Measurements from ENCODE around the gene EBF3.

EBF3 gene

GRCh38 chr10:129959544-129960480 lies 4.3 kb downstream of the EBF3 start:
- in situ Hi-C loops (cut with MboI; ENCODE audit: low sequenced_read_pairs), result no loop called here

DNA sequence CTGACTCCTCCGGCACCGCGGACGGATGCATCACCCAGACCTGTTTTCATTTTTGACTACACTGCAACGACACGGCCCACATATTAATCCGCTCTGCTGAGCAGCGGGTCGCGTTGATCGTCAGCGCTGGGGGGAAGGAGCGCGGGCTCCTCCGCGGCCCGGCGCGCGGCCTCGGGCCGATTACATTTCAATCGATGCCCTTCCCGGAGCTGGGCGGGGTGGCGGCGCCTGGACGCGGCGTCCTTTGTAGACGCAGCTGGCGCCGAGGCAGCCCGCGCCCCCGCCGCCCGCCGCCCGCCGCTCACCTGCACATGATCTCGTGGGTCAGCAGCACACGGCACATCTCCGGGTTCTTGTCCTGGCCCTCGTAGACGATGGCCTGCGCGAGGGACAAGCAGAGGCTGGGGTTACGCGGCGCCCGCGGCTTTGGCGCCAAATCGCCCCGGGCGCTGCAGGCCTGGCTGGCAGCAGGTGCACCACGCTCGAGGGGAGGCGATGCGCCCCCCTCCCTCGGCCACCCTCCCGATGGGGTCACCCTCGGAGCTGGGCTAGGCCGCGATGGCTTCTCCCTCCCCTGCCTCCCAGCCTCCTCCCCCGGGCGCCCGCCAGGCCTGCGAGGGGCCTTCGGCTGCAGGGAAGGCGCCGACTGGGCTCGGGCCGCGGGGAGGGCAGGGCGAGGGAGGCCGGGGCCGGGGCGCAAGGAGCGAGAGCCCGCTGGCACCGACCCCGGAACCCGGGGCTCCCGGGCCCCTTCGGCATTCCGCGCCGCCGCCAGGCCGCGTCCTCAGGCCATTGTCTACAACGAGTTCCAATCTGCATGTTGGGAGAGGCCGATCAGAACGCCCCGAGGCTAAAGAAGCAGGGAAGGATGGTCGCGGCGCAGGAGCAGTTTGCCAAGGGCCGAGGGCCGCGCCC lies 5.2 kb downstream of the EBF3 start:
- in situ Hi-C loops (cut with MboI; ENCODE audit: low sequenced_read_pairs), result no loop called here

DNA sequence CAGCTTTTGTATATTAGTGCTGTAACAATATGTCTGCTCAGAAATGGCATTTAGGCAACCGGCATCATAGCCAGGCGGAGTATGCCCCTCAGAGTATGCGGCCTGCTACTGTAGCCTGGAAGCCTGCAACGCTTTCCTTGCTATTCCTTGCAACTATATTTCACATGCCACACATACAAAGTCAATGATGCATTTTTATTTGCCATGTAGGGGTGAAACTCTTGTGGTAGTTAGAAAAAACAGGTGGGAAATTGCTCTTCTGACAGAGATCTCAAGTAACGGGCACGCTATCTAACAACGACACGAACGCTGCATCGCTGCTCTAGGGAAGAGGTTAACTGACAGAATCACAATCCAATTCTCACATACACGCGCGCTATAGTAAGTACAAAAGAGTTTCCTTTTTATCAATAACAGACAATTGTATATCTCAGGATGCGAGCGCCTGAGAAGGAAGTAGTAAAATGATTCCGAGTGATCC lies 5.9 kb downstream of the EBF3 start:
- in situ Hi-C loops (cut with MboI; ENCODE audit: low sequenced_read_pairs), result no loop called here

GRCh38 chr10:129956876-129957673 lies 7.0 kb downstream of the EBF3 start:
- in situ Hi-C loops (cut with MboI; ENCODE audit: low sequenced_read_pairs), result no loop called here

DNA sequence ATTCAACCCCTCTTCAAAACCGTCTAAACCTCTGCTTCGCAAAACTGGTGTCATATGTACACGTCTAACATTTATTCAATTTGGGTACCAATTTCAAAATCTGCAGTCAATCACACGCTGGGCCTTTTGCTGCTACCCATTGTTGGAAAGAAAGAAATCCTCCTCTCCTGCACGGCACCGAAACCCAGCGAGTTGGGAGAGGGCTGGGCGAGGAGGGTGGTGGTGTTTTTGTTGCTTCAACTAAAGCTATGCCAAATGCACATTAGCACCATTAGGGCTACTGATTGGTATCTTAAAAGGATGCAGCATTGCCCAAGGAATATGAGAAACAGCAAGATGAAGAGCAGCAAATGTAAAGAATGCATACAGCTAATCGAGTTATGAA lies 7.8 kb downstream of the EBF3 start:
- in situ Hi-C loops (cut with MboI; ENCODE audit: low sequenced_read_pairs), result no loop called here

DNA sequence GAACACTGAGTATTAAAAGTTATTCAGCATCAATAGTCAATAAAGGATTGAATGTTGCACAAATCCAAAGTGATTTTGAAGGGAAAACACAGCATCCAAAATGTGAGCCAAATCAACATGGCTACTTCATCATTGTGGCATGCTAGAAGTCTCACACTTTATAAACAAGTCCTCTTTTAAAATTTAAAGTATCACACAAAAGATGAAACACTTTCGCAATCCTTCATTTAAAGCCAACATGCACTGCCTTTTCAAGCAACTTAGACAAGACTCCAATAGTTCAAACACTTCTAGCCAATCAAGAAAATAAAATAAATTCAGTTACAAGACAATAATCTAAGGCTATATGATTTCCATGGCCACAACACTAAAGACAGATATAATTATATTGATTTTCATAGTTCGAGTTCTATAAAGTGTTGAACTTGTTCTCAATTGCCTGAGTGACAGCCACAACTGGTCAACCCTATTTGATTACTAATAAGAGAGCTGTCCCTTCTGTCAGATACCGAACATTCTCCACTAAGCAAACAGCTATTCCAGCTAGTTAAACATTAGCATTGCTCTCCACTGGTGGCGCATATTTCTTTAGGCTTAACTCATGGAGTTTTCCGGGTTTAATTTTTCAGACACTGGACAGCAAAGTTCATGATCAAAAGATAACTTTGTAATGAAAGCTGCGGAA lies 8.3 kb downstream of the EBF3 start:
- in situ Hi-C loops (cut with MboI; ENCODE audit: low sequenced_read_pairs), result no loop called here

DNA sequence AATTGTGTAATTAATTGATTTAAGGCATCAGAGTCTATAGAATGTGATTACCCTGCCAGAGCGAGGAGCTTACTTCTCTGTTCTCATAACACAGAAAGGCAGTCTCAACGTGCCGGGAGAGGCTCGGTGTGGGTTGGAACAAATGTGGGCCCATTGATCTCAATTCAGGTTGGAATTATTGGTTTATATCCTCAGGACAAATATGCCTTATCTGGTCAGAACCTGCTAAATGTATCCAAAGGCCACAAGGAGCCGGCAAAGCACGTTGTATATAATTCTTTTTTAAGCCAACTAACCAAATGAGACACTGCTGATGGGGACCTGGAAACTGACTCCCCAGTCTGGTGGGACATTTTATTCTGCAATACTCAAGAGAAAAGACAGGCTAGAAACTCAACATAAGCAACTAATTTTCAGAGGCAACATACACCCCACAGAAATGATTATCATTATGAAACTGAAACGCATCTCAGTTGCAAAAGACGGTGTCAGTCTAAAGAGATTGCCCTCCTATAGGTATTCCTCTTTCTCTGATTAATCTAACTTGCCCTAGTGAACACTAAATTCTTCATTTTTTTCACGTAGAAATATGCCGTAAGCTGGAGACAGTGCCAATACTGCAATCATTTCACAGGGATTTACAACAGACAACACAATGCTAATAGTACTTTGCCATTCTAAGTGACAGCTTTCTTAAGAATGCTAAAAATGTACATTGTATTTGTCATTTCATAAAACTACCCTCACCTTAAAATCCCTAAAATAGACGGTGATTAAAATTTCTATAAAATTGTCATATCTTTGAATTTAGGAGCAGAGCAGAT lies 9.4 kb downstream of the EBF3 start:
- in situ Hi-C loops (cut with MboI; ENCODE audit: low sequenced_read_pairs), result no loop called here

DNA sequence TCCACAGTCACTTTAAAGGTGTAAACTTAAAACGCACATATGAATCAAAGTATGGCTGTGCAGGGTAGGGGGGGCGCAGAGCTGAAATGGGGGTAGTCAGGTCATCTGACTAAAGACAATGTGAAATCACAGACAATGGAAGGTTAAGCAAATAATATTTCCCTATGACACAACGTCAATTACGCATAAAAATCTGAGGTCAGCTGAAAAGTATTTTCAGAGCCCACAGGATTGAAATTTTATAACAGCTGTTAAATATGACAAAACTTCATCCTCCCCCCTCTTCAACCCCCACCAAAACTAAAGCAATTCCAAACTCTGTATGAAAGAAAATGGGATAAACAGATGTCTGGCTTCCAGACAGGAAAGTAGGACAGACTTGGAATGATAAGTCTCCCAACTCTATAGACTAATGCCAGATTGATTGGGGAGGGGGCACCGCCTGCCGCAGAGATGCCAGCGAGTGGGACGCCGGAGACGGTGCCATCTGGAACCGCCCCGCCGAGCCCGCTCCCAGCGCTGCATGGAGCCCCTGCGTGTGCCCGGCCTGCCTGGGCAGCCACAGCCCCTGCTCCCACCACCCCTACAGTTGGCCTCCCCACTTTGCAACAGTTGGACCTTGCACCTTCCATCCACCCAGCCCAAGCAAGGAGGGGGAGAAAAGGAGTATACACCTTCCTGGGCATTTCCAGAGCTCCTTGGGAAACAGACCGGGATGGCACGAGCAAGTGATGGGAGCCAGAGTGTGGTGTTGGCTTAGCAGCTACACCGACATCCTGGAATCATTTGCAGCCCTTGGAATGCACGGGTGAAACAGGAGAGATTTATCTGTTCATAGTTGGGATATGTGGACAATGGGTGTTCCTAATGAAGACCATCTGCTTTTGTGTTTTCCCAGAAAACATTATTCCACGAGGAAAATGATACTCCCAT lies 10.7 kb downstream of the EBF3 start:
- in situ Hi-C loops (cut with MboI; ENCODE audit: low sequenced_read_pairs), result no loop called here

DNA sequence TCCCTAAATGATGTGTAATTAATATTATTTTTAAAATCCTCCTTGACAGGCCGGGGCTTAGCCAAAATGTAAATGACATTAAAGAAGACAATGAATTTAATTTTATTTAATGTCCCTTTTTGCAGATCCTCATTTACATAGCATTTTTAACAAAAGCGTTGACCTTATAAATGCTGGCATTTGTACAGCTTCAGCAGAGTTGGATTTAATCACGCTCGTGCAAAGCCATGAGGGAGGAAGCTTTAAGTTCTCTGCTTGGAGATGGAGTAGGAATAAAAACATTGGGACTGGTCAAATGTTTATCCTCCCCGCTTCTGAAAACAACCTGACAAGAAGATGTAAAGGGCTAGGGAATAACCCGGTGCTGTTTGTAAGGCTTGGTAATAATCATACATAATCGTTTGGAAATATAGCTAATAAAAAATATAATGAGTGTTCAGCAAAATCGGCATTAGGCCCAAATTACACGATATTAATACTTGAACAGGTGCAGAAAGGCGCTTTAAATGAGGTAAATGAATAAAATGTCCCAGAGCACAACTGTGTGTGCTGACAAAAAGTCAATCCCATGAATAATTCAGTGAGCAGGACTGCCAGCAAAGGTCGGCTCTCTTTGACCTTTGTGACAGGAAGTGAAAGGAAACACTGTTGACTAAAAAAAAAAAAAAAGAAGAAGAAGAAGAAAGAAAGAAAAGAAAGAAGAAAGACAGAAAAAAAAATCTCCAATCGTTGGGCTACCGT lies 11.5 kb downstream of the EBF3 start:
- in situ Hi-C loops (cut with MboI; ENCODE audit: low sequenced_read_pairs), result no loop called here

DNA sequence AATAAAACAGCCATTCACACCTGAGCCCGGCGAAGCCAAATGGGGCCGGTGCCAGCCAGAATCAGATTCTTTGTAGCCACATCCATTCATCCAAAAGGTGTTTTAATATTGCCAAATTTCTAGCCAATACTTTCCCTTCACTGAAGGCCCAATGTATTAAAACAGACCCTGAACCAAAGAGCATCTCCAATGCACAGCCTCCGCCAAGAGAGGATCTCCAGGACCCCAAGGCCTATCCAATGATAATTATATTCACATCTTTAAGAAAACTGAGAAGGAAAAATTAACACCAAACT lies 12.2 kb downstream of the EBF3 start:
- in situ Hi-C loops (cut with MboI; ENCODE audit: low sequenced_read_pairs), result no loop called here

GRCh38 chr10:129951101-129951969 lies 12.7 kb downstream of the EBF3 start:
- in situ Hi-C loops (cut with MboI; ENCODE audit: low sequenced_read_pairs), result no loop called here

DNA sequence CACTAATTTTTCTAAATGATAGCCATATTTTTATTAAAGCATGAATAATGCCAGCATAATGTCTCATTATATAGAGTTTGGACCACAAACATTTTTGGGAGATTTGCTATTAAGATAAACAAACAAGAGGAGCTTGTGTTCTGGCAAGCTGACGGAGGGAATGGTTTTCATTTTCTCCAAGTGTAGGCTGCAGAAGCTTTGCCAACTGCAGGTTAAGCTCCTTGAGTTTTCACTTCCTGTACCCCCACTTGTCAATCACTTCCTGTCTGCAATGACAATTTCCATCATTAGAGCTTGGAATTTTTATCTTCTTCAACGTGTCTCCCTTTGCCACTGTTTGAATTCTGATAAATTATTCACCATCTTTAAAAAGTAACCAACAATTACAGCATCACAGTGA lies 13.4 kb downstream of the EBF3 start:
- in situ Hi-C loops (cut with MboI; ENCODE audit: low sequenced_read_pairs), result no loop called here

GRCh38 chr10:129949891-129950291 lies 14.2 kb downstream of the EBF3 start:
- in situ Hi-C loops (cut with MboI; ENCODE audit: low sequenced_read_pairs), result no loop called here

- in situ Hi-C loops (cut with MboI; ENCODE audit: low sequenced_read_pairs), result no loop called here
Measured at GRCh38 chr10:129949411-129949810, 14.7 kb downstream of the EBF3 start.

DNA sequence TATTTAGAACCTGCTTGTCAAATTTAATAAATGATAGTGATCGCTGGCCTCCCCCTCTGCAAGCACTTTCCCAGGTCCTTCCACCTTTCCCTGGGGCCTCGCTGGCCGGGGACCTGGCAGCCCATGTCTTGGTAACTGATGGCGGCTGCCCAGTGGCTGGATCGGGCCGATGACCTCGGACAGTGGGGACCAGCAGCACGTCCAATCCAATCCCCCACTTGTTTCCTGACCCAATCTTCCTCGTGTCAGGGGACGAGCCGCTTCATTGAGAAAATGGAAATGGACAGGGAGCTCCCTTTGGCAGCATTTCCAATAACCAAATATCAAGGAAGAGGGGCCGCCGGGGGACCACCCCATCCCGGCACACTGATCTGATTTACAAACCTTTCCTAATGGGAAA lies 17.2 kb downstream of the EBF3 start:
- in situ Hi-C loops (cut with MboI; ENCODE audit: low sequenced_read_pairs), result no loop called here

DNA sequence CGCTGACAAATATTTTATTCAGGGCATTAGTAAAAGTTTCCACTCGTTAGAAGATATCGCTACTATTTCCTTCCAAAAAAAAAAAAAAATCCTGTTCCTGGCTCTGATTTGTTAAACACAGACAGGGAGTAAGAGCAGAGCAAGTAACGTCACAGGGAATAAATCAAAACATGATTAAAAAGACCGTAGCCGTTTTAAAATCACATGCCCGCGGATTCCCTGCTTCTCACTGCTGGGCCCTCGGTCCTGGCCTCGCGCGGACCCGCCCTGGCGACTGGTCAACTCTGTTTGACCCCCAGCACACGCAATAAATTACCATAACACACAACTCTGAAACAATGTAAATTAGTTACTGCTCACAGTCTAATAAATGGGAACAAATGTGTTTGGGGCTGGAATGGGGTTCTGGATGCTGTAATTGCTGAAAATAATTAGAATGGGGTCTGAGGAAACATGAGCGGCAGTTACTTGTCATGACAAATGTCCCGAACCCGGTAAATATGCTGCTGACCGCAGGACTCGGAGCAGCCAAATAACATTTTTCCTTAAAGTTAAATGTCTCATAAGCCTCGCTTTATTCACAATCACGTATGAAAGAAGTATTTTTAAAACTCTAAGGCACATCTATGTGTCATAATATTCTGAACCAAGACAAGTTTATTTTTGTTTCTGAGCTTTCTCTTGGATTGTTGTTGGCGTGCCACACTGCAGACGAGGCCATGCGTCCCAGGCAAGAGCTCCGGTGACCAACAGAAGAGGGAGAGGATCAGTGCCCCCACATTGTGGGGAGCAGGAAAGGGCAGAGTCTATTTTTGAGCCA lies 17.9 kb downstream of the EBF3 start:
- in situ Hi-C loops (cut with MboI; ENCODE audit: low sequenced_read_pairs), result no loop called here
